Coronary artery (tissue), 2 donors: ENCODE results near the gene CIRBP.

ENCODE experiments used
- DNase-seq: peaks from one replicate; pipeline ENCODE4 v3.0.0-alpha.2; 2017; ENCODE audit warnings: low spot score
- H3K27ac ChIP-seq, 2 donors: fragments of 200-600 bp; sonication (generic); one replicate each; pipeline ENCODE4 v1.5.1; 2016 to 2019
- H3K4me3 ChIP-seq: fragments of 200-600 bp; sonication (generic); 2 replicates; pipeline ENCODE4 v1.5.1; 2016; ENCODE audit warnings: mild to moderate bottlenecking, moderate library complexity
- CTCF ChIP-seq: fragments of 200-600 bp; sonication (generic); IDR thresholded peaks from one replicate; pipeline ENCODE4 v1.5.1; 2019; ENCODE audit warnings: antibody characterized with exemption

The CIRBP gene

GRCh38 chr19:1269065-1269477 is at the start of gene CIRBP:
CIRBP (plus strand) TSS chr19:1269332; CDS start chr19:1270934, 1,602 bp downstream.
- Histone ChIP-seq H3K27ac (peak within 1 kb of the TSS; percentile 99 to 100), H3K4me3 (peak within 1 kb of the TSS; percentile 92)
- DNase-seq = peak; percentile 100
- TF ChIP-seq CTCF = no peak

GRCh38 chr19:1219786-1220476 is 49.2 kb upstream of the CIRBP start:
- TF ChIP-seq CTCF = no peak
- Histone ChIP-seq H3K4me3 (no peak overlapping the region), H3K27ac (peak overlapping the region in 1 of 2 donors; percentile 29)
- no peak for DNase-seq

- DNase-seq = no peak
- no peak for TF ChIP-seq CTCF
- Histone ChIP-seq H3K27ac (peak overlapping the region in 1 of 2 donors; percentile 53), H3K4me3 (no peak overlapping the region)
Observed at GRCh38 chr19:1220477-1220930, 48.6 kb upstream of the CIRBP start.

- Histone ChIP-seq H3K4me3 (no peak overlapping the region), H3K27ac (peak overlapping the region; percentile 1 to 53)
- TF ChIP-seq CTCF = peak; percentile 58
- peak; percentile 87 for DNase-seq
Observed at GRCh38 chr19:1220976-1221903, 47.9 kb upstream of the CIRBP start.

- Histone ChIP-seq H3K4me3 (no peak overlapping the region), H3K27ac (peak overlapping the region; percentile 1 to 53)
- no peak for DNase-seq
- TF ChIP-seq CTCF = no peak
Observed at GRCh38 chr19:1221904-1222255, 47.3 kb upstream of the CIRBP start.

- H3K4me3 ChIP-seq = no peak overlapping the region
- DNase-seq = no peak
- H3K27ac ChIP-seq = peak overlapping the region in 1 of 2 donors; percentile 53
- no peak for TF ChIP-seq CTCF
Observed at GRCh38 chr19:1222394-1222793, 46.7 kb upstream of the CIRBP start.
